Mesothelial cell of epicardium (in vitro differentiated cells): ENCODE data around the gene S100G. TPM values are rescaled to one million over a fixed set of nuclear protein-coding genes. Genes with fewer than 3 reads are reported as not detected.

Experiments
- DNase-seq, 2 experiments: peaks; one replicate each; pipeline ENCODE4 v3.0.0; 2021; ENCODE audit warnings: low spot score in 2 of 2; ENCODE audit not compliant: unreplicated experiment in 2 of 2
- H3K27ac Mint-ChIP-seq: 2 replicates; pipeline ENCODE4 v1.8.0; 2021; ENCODE audit warnings: mixed read lengths
- H3K27me3 Mint-ChIP-seq: 2 replicates; pipeline ENCODE4 v1.8.0; 2021; ENCODE audit warnings: low read depth, mixed read lengths
- H3K36me3 Mint-ChIP-seq: 2 replicates; pipeline ENCODE4 v1.8.0; 2021; ENCODE audit warnings: mixed read lengths
- H3K4me1 Mint-ChIP-seq: 2 replicates; pipeline ENCODE4 v1.8.0; 2021; ENCODE audit warnings: mixed read lengths
- H3K4me3 Mint-ChIP-seq: 2 replicates; pipeline ENCODE4 v1.8.0; 2021; ENCODE audit warnings: mild to moderate bottlenecking, moderate library complexity, mixed read lengths
- H3K9me3 Mint-ChIP-seq: 2 replicates; pipeline ENCODE4 v1.8.0; 2021; ENCODE audit warnings: mixed read lengths
- total RNA-seq: library from RNA; stranded (reverse); gene quantifications from 3 replicates; pipeline ENCODE4 v1.2.1, GENCODE V29; 2021
- TF ChIP-seq, protein P1 (sequence below): fragments of 200-600 bp; sonication (generic); IDR thresholded peaks from one replicate; pipeline ENCODE4 v1.5.0; 2021; ENCODE audit warnings: antibody characterized with exemption; ENCODE audit not compliant: unreplicated experiment

Gene S100G
- total RNA-seq, 1 donor from 2014 or later: not detected

GRCh38 chrX:16651391-16652024 is 1.6 kb downstream of the S100G start:
- Mint-ChIP-seq H3K9me3 (no peaks in the 10 kb centered on the region), H3K36me3 (peaks cover 24% of the 10 kb centered on the region), H3K27me3 (no peaks in the 10 kb centered on the region), H3K4me1 (no peaks in the 10 kb centered on the region), H3K27ac (no peak overlapping the region), H3K4me3 (no peak overlapping the region)
- DNase-seq: no peak
- TF ChIP-seq, protein P1, sequence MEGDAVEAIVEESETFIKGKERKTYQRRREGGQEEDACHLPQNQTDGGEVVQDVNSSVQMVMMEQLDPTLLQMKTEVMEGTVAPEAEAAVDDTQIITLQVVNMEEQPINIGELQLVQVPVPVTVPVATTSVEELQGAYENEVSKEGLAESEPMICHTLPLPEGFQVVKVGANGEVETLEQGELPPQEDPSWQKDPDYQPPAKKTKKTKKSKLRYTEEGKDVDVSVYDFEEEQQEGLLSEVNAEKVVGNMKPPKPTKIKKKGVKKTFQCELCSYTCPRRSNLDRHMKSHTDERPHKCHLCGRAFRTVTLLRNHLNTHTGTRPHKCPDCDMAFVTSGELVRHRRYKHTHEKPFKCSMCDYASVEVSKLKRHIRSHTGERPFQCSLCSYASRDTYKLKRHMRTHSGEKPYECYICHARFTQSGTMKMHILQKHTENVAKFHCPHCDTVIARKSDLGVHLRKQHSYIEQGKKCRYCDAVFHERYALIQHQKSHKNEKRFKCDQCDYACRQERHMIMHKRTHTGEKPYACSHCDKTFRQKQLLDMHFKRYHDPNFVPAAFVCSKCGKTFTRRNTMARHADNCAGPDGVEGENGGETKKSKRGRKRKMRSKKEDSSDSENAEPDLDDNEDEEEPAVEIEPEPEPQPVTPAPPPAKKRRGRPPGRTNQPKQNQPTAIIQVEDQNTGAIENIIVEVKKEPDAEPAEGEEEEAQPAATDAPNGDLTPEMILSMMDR: no peak

DNA sequence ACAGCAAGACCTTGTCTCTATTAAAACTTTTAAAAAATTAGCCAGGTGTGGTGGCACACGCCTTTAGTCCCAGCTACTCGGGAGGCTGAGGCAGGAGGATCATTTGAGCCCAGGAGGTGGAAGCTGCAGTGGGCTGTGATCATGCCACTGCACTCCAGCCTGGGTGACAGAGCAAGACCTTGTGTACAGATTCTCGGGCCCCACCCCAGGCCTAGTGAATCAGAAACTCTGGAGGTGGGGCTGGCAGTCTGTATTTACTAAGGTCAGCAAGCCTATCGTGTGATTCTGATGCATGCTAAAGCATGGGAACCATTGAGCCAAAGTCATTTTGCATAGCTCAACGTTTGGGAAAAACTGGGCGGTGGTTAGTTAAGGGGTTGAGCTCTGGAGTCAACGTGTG is 3.5 kb downstream of the S100G start:
- Mint-ChIP-seq H3K27ac (no peak overlapping the region), H3K4me3 (no peak overlapping the region), H3K9me3 (no peaks in the 10 kb centered on the region), H3K27me3 (no peaks in the 10 kb centered on the region), H3K4me1 (no peaks in the 10 kb centered on the region), H3K36me3 (peaks cover 25% of the 10 kb centered on the region)
- TF ChIP-seq, protein P1: no peak
- DNase-seq: no peak

DNA sequence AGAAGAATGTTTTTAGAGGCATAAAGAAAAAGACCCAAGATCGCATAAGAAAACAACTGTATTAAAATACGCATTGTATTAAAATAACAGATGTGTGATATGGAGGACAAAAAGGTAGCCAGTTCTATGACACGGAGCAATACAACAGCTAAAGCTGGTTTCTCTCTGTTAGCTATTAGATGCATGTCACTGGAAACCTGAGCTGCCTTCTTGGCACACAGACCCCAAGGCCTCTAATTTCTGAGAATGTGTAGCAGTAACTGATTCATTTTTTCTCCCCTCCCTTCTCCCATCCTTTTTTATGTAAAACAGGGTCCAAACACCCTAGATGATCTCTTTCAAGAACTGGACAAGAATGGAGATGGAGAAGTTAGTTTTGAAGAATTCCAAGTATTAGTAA is 4.1 kb downstream of the S100G start:
- peaks cover 26% of the 10 kb centered on the region for H3K36me3 Mint-ChIP-seq
- no peak for DNase-seq
- H3K27me3 Mint-ChIP-seq: no peaks in the 10 kb centered on the region
- TF ChIP-seq, protein P1: no peak
- peak overlapping the region; percentile 59 for H3K27ac Mint-ChIP-seq
- no peaks in the 10 kb centered on the region for H3K4me1 Mint-ChIP-seq
- no peaks in the 10 kb centered on the region for H3K9me3 Mint-ChIP-seq
- H3K4me3 Mint-ChIP-seq: no peak overlapping the region

GRCh38 chrX:16658284-16658683 is 8.3 kb downstream of the S100G start:
- Mint-ChIP-seq H3K4me3 (no peak overlapping the region), H3K9me3 (no peaks in the 10 kb centered on the region), H3K27me3 (no peaks in the 10 kb centered on the region), H3K36me3 (peaks cover 36% of the 10 kb centered on the region), H3K27ac (no peak overlapping the region), H3K4me1 (no peaks in the 10 kb centered on the region)
- no peak for DNase-seq
- TF ChIP-seq, protein P1: no peak

GRCh38 chrX:16659321-16659720 is 9.4 kb downstream of the S100G start:
- Mint-ChIP-seq H3K9me3 (no peaks in the 10 kb centered on the region), H3K36me3 (peaks cover 39% of the 10 kb centered on the region), H3K4me3 (no peak overlapping the region), H3K4me1 (no peaks in the 10 kb centered on the region), H3K27ac (no peak overlapping the region), H3K27me3 (no peaks in the 10 kb centered on the region)
- DNase-seq: no peak
- TF ChIP-seq, protein P1: no peak

- Mint-ChIP-seq H3K27me3 (no peaks in the 10 kb centered on the region), H3K9me3 (no peaks in the 10 kb centered on the region), H3K4me3 (no peak overlapping the region), H3K4me1 (no peaks in the 10 kb centered on the region), H3K36me3 (peaks cover 53% of the 10 kb centered on the region), H3K27ac (no peak overlapping the region)
- no peak for DNase-seq
- TF ChIP-seq, protein P1: no peak
Observed at GRCh38 chrX:16661495-16661894, 11.5 kb downstream of the S100G start.
